ENCODE data around the gene ISG15.
"Not testable (repeated sequence)": the region's sequence is repeated elsewhere in the genome, so short reads cannot be mapped to it uniquely, and the experiment has no call there.

The ISG15 gene

GRCh38 chr1:1023700-1024099 lies 10.4 kb downstream of the ISG15 start:
- no peak for TF ChIP-seq CTCF (IDR thresholded peaks at IDR 0.05; ENCODE audit: insufficient read depth, low read depth, low read length, missing control alignments)
- no peak for DNase-seq (ENCODE audit: low read depth)
- H3K4me3 ChIP-seq (ENCODE audit: low read depth, low read length), result no peak overlapping the region

GRCh38 chr1:1024149-1024770 lies 11.0 kb downstream of the ISG15 start:
- no peak overlapping the region for H3K4me3 ChIP-seq (ENCODE audit: low read depth, low read length)
- no peak for TF ChIP-seq CTCF (IDR thresholded peaks at IDR 0.05; ENCODE audit: insufficient read depth, low read depth, low read length, missing control alignments)
- no peak for DNase-seq (ENCODE audit: low read depth)

- no peak for TF ChIP-seq CTCF (IDR thresholded peaks at IDR 0.05; ENCODE audit: insufficient read depth, low read depth, low read length, missing control alignments)
- H3K4me3 ChIP-seq (ENCODE audit: low read depth, low read length), result no peak overlapping the region
- DNase-seq (ENCODE audit: low read depth), result no peak
Measured at GRCh38 chr1:1024771-1025699, 11.7 kb downstream of the ISG15 start.

- H3K4me3 ChIP-seq (ENCODE audit: low read depth, low read length), result no peak overlapping the region
- DNase-seq (ENCODE audit: low read depth), result no peak
- TF ChIP-seq CTCF (IDR thresholded peaks at IDR 0.05; ENCODE audit: insufficient read depth, low read depth, low read length, missing control alignments), result no peak
Measured at GRCh38 chr1:1025730-1026129, 12.4 kb downstream of the ISG15 start.

- H3K4me3 ChIP-seq (ENCODE audit: low read depth, low read length), result no peak overlapping the region
- TF ChIP-seq CTCF (IDR thresholded peaks at IDR 0.05; ENCODE audit: insufficient read depth, low read depth, low read length, missing control alignments), result no peak
- no peak for DNase-seq (ENCODE audit: low read depth)
Measured at GRCh38 chr1:1026599-1027413, 13.5 kb downstream of the ISG15 start.

GRCh38 chr1:1027791-1028190 lies 14.5 kb downstream of the ISG15 start:
- DNase-seq (ENCODE audit: low read depth), result no peak
- H3K4me3 ChIP-seq (ENCODE audit: low read depth, low read length), result no peak overlapping the region
- no peak for TF ChIP-seq CTCF (IDR thresholded peaks at IDR 0.05; ENCODE audit: insufficient read depth, low read depth, low read length, missing control alignments)

GRCh38 chr1:1030867-1031658 lies 17.8 kb downstream of the ISG15 start:
- peak; percentile 39 for DNase-seq (ENCODE audit: low read depth)
- not testable (repeated sequence) for H3K4me3 ChIP-seq (ENCODE audit: low read depth, low read length)
